NCI-H345 treated with DMSO at 0.1 percent for 48 hours (cell line): ENCODE data around the gene PPFIBP2.

ENCODE experiments used
- DNase-seq: peaks from one replicate; lab custom pipeline; 2025; ENCODE audit not compliant: unreplicated experiment; lab: John Stamatoyannopoulos, UW

PPFIBP2 gene

GRCh38 chr11:7575841-7576725 is 62.3 kb downstream of the PPFIBP2 start:
- DNase-seq = no peak

- no peak for DNase-seq
Measured at GRCh38 chr11:7576726-7577290, 63.0 kb downstream of the PPFIBP2 start.

DNA sequence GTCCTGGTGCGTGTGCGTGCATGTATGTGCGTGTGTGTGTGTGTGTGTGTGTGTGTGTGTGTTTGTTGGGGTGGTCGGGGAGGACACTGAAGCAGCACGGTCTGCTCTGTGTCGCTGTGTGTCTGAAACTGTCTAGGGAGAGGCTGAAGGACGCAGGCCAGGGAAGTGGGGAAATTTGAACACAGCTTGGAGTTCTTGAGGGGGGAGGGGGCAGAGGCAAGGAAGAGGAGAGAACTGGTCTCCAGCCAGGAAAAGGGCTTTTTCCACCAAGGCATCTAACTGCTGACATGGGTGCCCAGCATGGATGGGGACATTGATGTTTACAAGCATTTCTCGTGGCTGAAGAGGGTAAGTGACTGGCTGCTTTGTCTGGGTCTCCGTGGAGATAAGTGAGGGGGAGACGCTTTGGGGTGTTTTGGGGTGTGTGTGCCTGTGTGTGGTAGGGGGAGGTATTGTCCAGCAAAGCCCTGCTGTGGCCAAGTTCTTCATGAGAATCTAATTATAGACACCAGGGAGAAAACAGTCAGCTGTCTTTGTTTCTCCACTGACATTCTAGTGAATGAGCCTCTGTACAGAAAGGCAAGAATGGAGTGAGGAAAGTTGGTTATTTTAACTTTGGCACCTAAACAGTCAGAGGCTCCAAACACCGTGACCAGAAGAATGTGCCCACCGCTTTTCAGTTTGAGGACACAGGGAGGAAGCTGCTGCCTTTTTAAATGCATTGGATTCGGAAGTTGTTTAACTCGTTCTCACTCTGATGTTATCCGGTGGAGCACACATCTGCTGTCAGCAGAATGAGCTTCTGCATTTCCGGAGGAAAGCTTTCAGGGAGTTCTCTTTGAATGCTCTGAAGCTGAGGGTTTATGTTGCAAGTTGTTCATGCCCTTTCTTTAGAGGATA is 63.7 kb downstream of the PPFIBP2 start:
- no peak for DNase-seq

- DNase-seq = no peak
Measured at GRCh38 chr11:7578276-7578955, 64.6 kb downstream of the PPFIBP2 start.

DNA sequence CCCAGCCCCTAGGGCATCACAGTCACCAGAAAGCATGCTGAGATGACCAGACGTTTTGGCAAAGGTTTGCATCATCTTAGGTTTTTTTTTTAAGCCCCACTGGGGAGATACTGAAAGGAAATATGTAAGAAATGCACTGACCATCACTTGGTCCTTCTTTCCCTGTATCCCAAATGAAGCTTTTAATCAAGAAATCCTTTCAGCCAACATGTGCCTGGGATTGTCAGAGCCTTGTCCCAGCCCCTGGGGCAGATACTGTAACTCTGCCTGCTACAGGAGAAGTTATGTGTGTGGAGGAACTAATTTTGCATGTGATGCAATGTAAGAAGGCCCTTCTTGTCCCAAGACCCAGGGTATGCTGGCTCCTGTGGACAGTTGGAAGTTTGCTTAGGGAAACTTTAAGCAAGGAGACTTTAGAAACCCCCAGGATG is 65.6 kb downstream of the PPFIBP2 start:
- DNase-seq = no peak

GRCh38 chr11:7581021-7581590 is 67.3 kb downstream of the PPFIBP2 start:
- no peak for DNase-seq

DNA sequence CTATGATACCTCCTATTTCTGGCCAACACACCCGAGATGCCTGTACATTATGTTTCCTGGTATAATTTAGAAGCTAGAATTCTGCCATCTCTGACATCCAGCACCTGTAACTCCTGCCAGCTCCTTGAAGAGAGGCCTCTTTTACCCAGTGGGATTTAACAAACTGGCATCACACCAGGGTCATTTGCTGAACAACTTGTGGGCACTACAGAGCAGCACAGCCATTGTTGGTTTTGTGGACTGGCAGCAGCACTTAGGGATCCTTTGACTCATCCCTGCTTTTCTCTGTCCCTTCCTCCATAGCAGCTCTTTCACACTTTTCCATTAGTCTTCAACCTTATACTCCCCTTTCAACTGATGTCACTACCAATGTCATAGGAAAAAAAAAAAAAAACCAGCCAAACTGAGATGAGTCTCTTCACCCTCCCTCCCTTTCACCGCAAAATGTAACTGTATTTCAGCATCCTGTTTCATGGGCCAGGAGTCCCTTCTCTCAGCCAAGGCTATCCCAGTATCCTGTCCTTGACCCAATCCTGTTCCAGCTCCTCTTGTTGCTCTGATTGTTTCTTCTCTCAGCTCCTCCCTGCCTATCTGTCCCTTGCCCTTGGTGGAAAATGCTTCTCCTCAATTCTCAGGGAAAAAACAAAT is 68.7 kb downstream of the PPFIBP2 start:
- no peak for DNase-seq

- DNase-seq = no peak
Measured at GRCh38 chr11:7583248-7583647, 69.4 kb downstream of the PPFIBP2 start.

- DNase-seq = no peak
Measured at GRCh38 chr11:7584910-7585309, 71.1 kb downstream of the PPFIBP2 start.

- DNase-seq = no peak
Measured at GRCh38 chr11:7585816-7586215, 72.0 kb downstream of the PPFIBP2 start.

DNA sequence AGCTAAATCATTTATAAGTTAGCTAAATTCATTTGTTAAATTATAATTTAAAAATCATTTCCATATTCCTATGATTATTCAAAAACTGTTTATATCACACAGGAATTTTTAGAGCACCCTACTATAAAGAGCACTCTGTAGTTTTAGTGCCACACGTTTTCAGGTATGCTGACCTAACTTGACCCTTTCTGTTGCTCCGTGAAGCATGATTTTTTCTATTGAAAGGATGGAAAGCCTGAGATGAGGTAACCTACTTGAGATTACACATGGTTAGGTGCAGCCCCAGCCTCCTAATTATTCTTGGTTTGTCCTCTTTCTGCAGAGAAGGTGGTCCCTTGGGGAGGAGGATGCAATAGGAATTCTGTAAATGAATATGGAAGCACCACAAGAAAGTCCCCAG is 72.6 kb downstream of the PPFIBP2 start:
- no peak for DNase-seq

GRCh38 chr11:7587712-7588111 is 73.9 kb downstream of the PPFIBP2 start:
- no peak for DNase-seq

DNA sequence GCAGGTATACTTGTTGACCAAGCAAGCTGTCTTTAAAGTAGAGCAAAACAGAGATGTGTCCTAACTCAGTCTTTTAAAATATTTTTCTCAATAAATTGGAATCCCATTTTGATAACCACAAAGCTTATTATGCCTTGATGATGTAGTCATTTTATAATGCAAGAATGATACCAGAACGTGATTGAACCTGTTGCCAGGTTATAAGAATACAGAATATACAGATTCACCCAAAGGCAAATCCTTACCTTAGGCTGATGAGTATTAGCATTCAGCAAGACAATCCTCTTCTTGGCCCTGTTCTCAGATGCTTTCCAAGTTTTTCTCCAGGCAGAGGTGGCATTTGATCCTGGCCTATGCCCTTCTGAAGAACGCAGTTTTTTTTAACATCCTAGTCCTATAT is 76.1 kb downstream of the PPFIBP2 start:
- no peak for DNase-seq

GRCh38 chr11:7590529-7590928 is 76.7 kb downstream of the PPFIBP2 start:
- DNase-seq = no peak

GRCh38 chr11:7591107-7591894 is 77.5 kb downstream of the PPFIBP2 start:
- no peak for DNase-seq

DNA sequence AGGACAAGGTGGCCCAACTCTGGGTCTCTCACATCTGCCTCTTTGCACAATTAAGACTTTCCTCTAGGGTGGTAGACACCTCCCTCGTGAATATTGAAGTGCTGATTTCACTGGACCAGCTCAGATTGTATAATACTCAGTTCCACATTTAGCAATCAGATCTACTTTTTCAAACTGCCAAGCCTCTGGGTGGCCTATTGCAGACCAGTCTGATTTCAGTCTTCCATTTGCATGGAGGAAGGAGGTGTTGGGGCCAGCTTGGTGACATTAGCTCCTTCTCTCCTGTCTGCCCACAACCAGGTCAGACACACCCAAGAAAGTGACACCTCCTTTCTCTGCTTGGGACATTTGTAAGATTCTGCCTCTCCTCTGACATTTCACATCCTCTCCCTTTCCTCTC is 78.2 kb downstream of the PPFIBP2 start:
- DNase-seq = no peak

GRCh38 chr11:7592711-7593110 is 78.9 kb downstream of the PPFIBP2 start:
- no peak for DNase-seq

DNA sequence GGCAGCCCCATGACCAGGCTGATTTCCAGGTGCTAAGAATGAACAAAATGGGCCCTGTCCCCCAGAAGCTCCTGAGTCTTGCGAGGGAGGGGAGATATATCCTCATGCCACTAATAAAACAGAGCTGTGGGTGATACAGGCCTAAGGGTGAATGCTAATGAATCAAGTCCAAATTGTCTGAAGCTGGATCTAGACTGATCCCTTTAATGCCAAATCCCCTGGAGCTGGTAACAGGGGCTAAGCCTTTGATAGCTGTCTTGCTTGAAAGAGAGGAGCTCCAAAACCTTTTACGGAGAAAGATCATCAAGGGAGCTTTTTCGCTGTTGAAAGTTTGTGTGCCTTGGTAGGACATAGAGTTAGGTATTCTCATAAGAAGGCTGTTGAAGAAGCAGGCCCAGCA is 79.7 kb downstream of the PPFIBP2 start:
- no peak for DNase-seq
